IMR-90 (cell line): ENCODE measurements around the gene DVL2. TPM values are rescaled to one million over a fixed set of nuclear protein-coding genes. Genes with fewer than 3 reads are reported as not detected.

Experiments
- ATAC-seq: fragments of 200-7000 bp; cut with Tn5 transposase; 2 replicates; pipeline ENCODE4 v1.9.1; 2020; ENCODE audit warnings: low read depth, mild to moderate bottlenecking, moderate library complexity
- BruUV-seq: library from RNA; stranded (reverse); fragments of 400-500 nt; replicated peaks from 2 replicates; lab custom pipeline; 2021; lab: Mats Ljungman, UMichigan
- CTCF ChIA-PET: fragments of 300-600 bp; formaldehyde crosslinking; extraction: SDS; loops from one replicate; lab custom pipeline; 2021; ENCODE audit warnings: antibody characterized with exemption; lab: Yijun Ruan, JAX
- POLR2A ChIA-PET: fragments of 300-600 bp; sonication (Branson Sonifier 250); formaldehyde crosslinking; loops from one replicate; lab custom pipeline; 2022; ENCODE audit warnings: antibody characterized with exemption; ENCODE audit not compliant: unreplicated experiment; lab: Charles Lee
- DNase-seq: peaks from one replicate; pipeline ENCODE4 v3.0.0; 2013
- H2AFZ ChIP-seq: replicated peaks from 2 replicates; pipeline ENCODE3; 2013; ENCODE audit warnings: low read length, mild to moderate bottlenecking; ENCODE audit not compliant: poor library complexity
- H2AK5ac ChIP-seq: 2 replicates; pipeline ENCODE4 v1.6.1; 2013; ENCODE audit warnings: low read depth, low read length, inconsistent platforms
- H2AK9ac ChIP-seq: replicated peaks from 2 replicates; pipeline ENCODE3; 2013; ENCODE audit warnings: mild to moderate bottlenecking, low read depth, low read length, moderate library complexity; ENCODE audit not compliant: poor library complexity
- H2BK120ac ChIP-seq: 2 replicates; pipeline ENCODE4 v1.6.1; 2013; ENCODE audit warnings: low read depth, low read length, inconsistent platforms
- H2BK15ac ChIP-seq: 3 replicates; pipeline ENCODE4 v1.6.1; 2013; ENCODE audit warnings: low read depth, low read length, inconsistent platforms
- H2BK20ac ChIP-seq: 2 replicates; pipeline ENCODE4 v1.6.1; 2013; ENCODE audit warnings: low read depth, mild to moderate bottlenecking, inconsistent platforms, low read length, moderate library complexity
- H2BK5ac ChIP-seq: 2 replicates; pipeline ENCODE4 v1.6.1; 2013; ENCODE audit warnings: mild to moderate bottlenecking, low read depth, low read length, inconsistent platforms; ENCODE audit not compliant: poor library complexity, severe bottlenecking
- H3K14ac ChIP-seq: replicated peaks from 2 replicates; pipeline ENCODE4 v1.6.1; 2013; ENCODE audit warnings: low read depth, low read length, inconsistent platforms
- H3K18ac ChIP-seq: 2 replicates; pipeline ENCODE4 v1.6.1; 2013; ENCODE audit warnings: low read depth, low read length, control low read depth
- H3K23ac ChIP-seq: 2 replicates; pipeline ENCODE4 v1.6.1; 2013; ENCODE audit warnings: low read depth, low read length, inconsistent platforms
- H3K27ac ChIP-seq: 2 replicates; pipeline ENCODE4 v1.5.1; 2013; ENCODE audit warnings: mild to moderate bottlenecking, control low read depth, low read length; ENCODE audit not compliant: insufficient read depth
- H3K27me3 ChIP-seq: 2 replicates; pipeline ENCODE4 v1.6.1; 2013; ENCODE audit warnings: low read length; ENCODE audit not compliant: control insufficient read depth, insufficient read depth
- H3K36me3 ChIP-seq: 2 replicates; pipeline ENCODE4 v1.6.1; 2013; ENCODE audit warnings: low read length, mixed read lengths; ENCODE audit not compliant: control insufficient read depth, insufficient read depth
- H3K4ac ChIP-seq: 2 replicates; pipeline ENCODE4 v1.6.1; 2013; ENCODE audit warnings: low read depth, low read length, inconsistent platforms
- H3K4me1 ChIP-seq: 2 replicates; pipeline ENCODE4 v1.6.1; 2013; ENCODE audit warnings: low read length, mixed read lengths; ENCODE audit not compliant: control insufficient read depth, insufficient read depth
- H3K4me2 ChIP-seq: 2 replicates; pipeline ENCODE4 v1.6.1; 2013; ENCODE audit warnings: low read depth, mild to moderate bottlenecking, control low read depth, low read length, moderate library complexity
- H3K4me3 ChIP-seq: 2 replicates; pipeline ENCODE4 v1.5.1; 2013; ENCODE audit warnings: low read depth, mild to moderate bottlenecking, control low read depth, low read length, moderate library complexity; ENCODE audit not compliant: insufficient read depth
- H3K56ac ChIP-seq: 2 replicates; pipeline ENCODE4 v1.6.1; 2013; ENCODE audit warnings: low read length, inconsistent platforms; ENCODE audit not compliant: insufficient read depth; ENCODE audit errors: extremely low read depth
- H3K79me1 ChIP-seq, 2 experiments: 2 replicates each; pipeline ENCODE4 v1.6.1; 2013; ENCODE audit warnings: low read length in 2 of 2, inconsistent platforms in 1 of 2, low read depth in 1 of 2
- H3K9ac ChIP-seq: 2 replicates; pipeline ENCODE4 v1.6.1; 2013; ENCODE audit warnings: low read depth, low read length, control low read depth
- H3K9me1 ChIP-seq: 2 replicates; pipeline ENCODE4 v1.6.1; 2013; ENCODE audit warnings: low read length, inconsistent platforms; ENCODE audit not compliant: insufficient read depth
- H3K9me3 ChIP-seq: 2 replicates; pipeline ENCODE4 v1.6.1; 2013; ENCODE audit warnings: low read length; ENCODE audit not compliant: control insufficient read depth, insufficient read depth
- H4K20me1 ChIP-seq: 2 replicates; pipeline ENCODE4 v1.6.1; 2013; ENCODE audit warnings: low read length, inconsistent platforms; ENCODE audit not compliant: insufficient read depth
- H4K5ac ChIP-seq: 2 replicates; pipeline ENCODE4 v1.6.1; 2013; ENCODE audit warnings: mild to moderate bottlenecking, low read depth, low read length, control low read depth
- H4K8ac ChIP-seq, 2 experiments: 2 replicates each; pipeline ENCODE4 v1.6.1; 2013; ENCODE audit warnings: low read depth in 2 of 2, low read length in 2 of 2, control low read depth in 1 of 2, inconsistent platforms in 1 of 2
- H4K91ac ChIP-seq: 2 replicates; pipeline ENCODE4 v1.6.1; 2013; ENCODE audit warnings: low read depth, low read length, inconsistent platforms; ENCODE audit not compliant: insufficient read depth
- BHLHE40 ChIP-seq: fragments of 150-350 bp; IDR thresholded peaks from 2 replicates; pipeline ENCODE4 v1.6.1; 2016; ENCODE audit warnings: mild to moderate bottlenecking, low read depth, low read length
- CEBPB ChIP-seq: IDR thresholded peaks from 2 replicates; pipeline ENCODE4 v1.6.1; 2012; ENCODE audit warnings: low read depth, low read length, improper control_type of control experiment
- CHD1 ChIP-seq: IDR thresholded peaks from 2 replicates; pipeline ENCODE4 v1.6.1; 2012; ENCODE audit warnings: low read depth, low read length, improper control_type of control experiment
- FOS ChIP-seq: fragments of 150-350 bp; IDR thresholded peaks from 2 replicates; pipeline ENCODE4 v1.6.1; 2016; ENCODE audit warnings: low read depth, low read length
- MAFK ChIP-seq: IDR thresholded peaks from 2 replicates; pipeline ENCODE4 v1.6.1; 2012; ENCODE audit warnings: low read depth, low read length, improper control_type of control experiment
- MAZ ChIP-seq: IDR thresholded peaks from 2 replicates; pipeline ENCODE4 v1.6.1; 2012; ENCODE audit warnings: low read depth, mild to moderate bottlenecking, low read length, improper control_type of control experiment, moderate library complexity, borderline replicate concordance
- MXI1 ChIP-seq: IDR thresholded peaks from 2 replicates; pipeline ENCODE4 v1.6.1; 2012; ENCODE audit warnings: low read depth, mild to moderate bottlenecking, low read length, moderate library complexity, borderline replicate concordance
- NFE2L2 ChIP-seq: fragments of 150-350 bp; IDR thresholded peaks from 2 replicates; pipeline ENCODE4 v1.6.1; 2016; ENCODE audit warnings: low read depth, mild to moderate bottlenecking, low read length
- POLR2A ChIP-seq: IDR thresholded peaks from 2 replicates; pipeline ENCODE4 v1.6.1; 2012; ENCODE audit warnings: mild to moderate bottlenecking, low read depth, low read length
- RAD21 ChIP-seq: IDR thresholded peaks from 2 replicates; pipeline ENCODE4 v1.6.1; 2012; ENCODE audit warnings: low read length, improper control_type of control experiment
- RFX5 ChIP-seq: IDR thresholded peaks from 2 replicates; pipeline ENCODE4 v1.8.0; 2012; ENCODE audit warnings: low read depth, mild to moderate bottlenecking, low read length, moderate library complexity
- SMC3 ChIP-seq: fragments of 150-350 bp; IDR thresholded peaks from 2 replicates; pipeline ENCODE4 v1.6.1; 2016; ENCODE audit warnings: low read depth, mild to moderate bottlenecking, antibody characterized with exemption, low read length, moderate library complexity
- WGBS, 2 experiments: methylation state at CpG; one replicate each; pipeline versions ENCODE4 v1.1.5 to v1.1.7; 2013; ENCODE audit warnings: missing lambda C conversion rate in 2 of 2; ENCODE audit not compliant: insufficient read length in 1 of 2; ENCODE audit errors: extremely low coverage in 2 of 2; 5-methylcytosine and 5-hydroxymethylcytosine counted together
- dilution Hi-C: fragments of 300-500 bp; cut with HindIII; formaldehyde crosslinking; loops from one replicate; pipeline ENCODE4 v1.14.3; 2018; ENCODE audit warnings: low sequenced_read_pairs; ENCODE audit not compliant: unreplicated experiment
- in situ Hi-C: fragments of 300-500 bp; cut with MboI; formaldehyde crosslinking; loops from 3 replicates; pipeline ENCODE4 v1.14.3; 2019; ENCODE audit warnings: low sequenced_read_pairs, inconsistent platforms, mixed read lengths
- intact Hi-C: fragments of 100-400 bp; cut with micrococcal nuclease; formaldehyde crosslinking; loops from 2 replicates; pipeline ENCODE4 v1.10.0; 2022
- polyA plus RNA-seq, 3 experiments: library from polyadenylated mRNA; depleted of rRNA; stranded (reverse); fragments of >200 nt; gene quantifications; 2 replicates each; pipeline ENCODE4 v1.2.3, GENCODE V29; 2012; ENCODE audit warnings: low replicate concordance in 1 of 3
- total RNA-seq: library from RNA; depleted of rRNA; stranded (reverse); fragments of >200 nt; gene quantifications from 2 replicates; pipeline ENCODE4 v1.2.3, GENCODE V29; 2012
- TF ChIP-seq, protein P1 (sequence below): fragments of 150-350 bp; IDR thresholded peaks from 2 replicates; pipeline ENCODE4 v1.6.1; 2017; ENCODE audit warnings: mild to moderate bottlenecking, antibody characterized with exemption, low read length, low read depth
- TF ChIP-seq, protein P2 (sequence below): fragments of 150-350 bp; IDR thresholded peaks from 2 replicates; pipeline ENCODE4 v1.6.1; 2016; ENCODE audit warnings: low read depth, mild to moderate bottlenecking, low read length, moderate library complexity, borderline replicate concordance
- TF ChIP-seq, protein P3 (sequence below): conservative IDR thresholded peaks from 2 replicates; pipeline ENCODE4 v1.5.1; 2012; ENCODE audit warnings: mild to moderate bottlenecking, low read depth, low read length, improper control_type of control experiment

DVL2 gene
- total and polyA plus RNA-seq, 2 of the 4 experiments (the other 2 are of a cell fraction), result 11.8 to 21.3 TPM

DNA sequence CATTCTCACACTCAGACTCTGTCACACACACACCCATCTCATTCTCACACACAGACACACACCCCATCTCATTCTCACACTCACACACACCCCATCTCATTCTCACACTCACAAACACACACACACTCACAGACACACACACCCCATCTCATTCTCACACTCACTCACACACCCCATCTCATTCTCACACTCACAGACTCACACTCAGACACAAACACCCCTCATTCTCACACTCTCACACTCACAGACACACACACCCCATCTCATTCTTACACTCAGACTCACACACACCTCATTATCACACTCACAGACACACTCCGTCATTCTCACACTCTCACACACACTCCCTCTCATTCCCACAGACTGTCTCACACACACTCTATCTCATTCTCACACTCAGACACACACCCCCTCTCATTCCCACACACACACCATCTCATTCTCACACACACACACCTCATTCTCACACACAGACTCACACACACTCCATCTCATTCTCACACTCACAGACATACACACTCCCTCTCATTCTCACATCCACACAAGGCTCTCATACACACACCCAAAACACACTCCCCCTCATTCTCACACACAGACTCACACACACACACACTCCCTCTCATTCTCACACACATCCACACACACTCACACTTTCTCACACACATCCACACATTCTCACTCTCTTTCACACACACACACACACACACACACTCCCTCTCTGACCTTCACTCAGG is 58.0 kb downstream of the DVL2 start:
- Histone ChIP-seq H3K4ac (no peak overlapping the region), H4K8ac (no peak overlapping the region), H2BK15ac (no peak overlapping the region), H2BK5ac (peak overlapping the region; percentile 83), H4K20me1 (peaks cover 3% of the 10 kb centered on the region; the same call in 1 of the 2 replicates), H3K27ac (no peak overlapping the region), H3K36me3 (no peaks in the 10 kb centered on the region), H3K9me3 (no peaks in the 10 kb centered on the region), H2AK9ac (peak overlapping the region; percentile 37), H4K5ac (no peak overlapping the region), H3K4me2 (peak overlapping the region; percentile 0; the same call in 1 of the 2 replicates), H2AK5ac (peak overlapping the region; percentile 78), H3K4me1 (peaks cover 2% of the 10 kb centered on the region; the same call in 1 of the 2 replicates), H3K4me3 (no peak overlapping the region), H3K18ac (no peak overlapping the region), H2BK20ac (no peak overlapping the region), H4K91ac (no peak overlapping the region), H3K56ac (no peak overlapping the region), H3K9ac (0 out of 2 replicates have a peak overlapping the region, but pooled peaks have one; percentile 47), H3K14ac (peak overlapping the region; percentile 36; the same call in 1 of the 2 replicates), H2BK120ac (no peak overlapping the region), H3K27me3 (no peaks in the 10 kb centered on the region), H3K9me1 (peaks cover 13% of the 10 kb centered on the region; the same call in 1 of the 2 replicates), H3K79me1 (no peaks in the 10 kb centered on the region), H3K23ac (peak overlapping the region; percentile 72), H2AFZ (peak overlapping the region; percentile 58)
- CTCF ChIA-PET, result no interaction called here
- ATAC-seq (no peak), DNase-seq (no peak)
- POLR2A ChIA-PET, result no interaction called here
- dilution Hi-C loops, result no loop called here
- intact Hi-C loops, result loop anchor here (2.0 kb wide), 1 partner anchor 39 kb away; no protein-coding TSS in a partner anchor
- in situ Hi-C loops, result no loop called here
- 83% methylated on average over 1 of the region's 1 CpG; no CpG with 5 or more reads in 1 of the 2 experiments for WGBS, 2 experiments
- no TSS peak for BruUV-seq
- TF ChIP-seq, protein P1, sequence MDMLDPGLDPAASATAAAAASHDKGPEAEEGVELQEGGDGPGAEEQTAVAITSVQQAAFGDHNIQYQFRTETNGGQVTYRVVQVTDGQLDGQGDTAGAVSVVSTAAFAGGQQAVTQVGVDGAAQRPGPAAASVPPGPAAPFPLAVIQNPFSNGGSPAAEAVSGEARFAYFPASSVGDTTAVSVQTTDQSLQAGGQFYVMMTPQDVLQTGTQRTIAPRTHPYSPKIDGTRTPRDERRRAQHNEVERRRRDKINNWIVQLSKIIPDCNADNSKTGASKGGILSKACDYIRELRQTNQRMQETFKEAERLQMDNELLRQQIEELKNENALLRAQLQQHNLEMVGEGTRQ, result no peak
- TF ChIP-seq RFX5 (no peak), CHD1 (no peak), MXI1 (no peak), MAFK (no peak), POLR2A (no peak), NFE2L2 (no peak), RAD21 (no peak), CEBPB (no peak), SMC3 (no peak), MAZ (no peak), BHLHE40 (no peak), FOS (no peak)
- TF ChIP-seq, protein P2, sequence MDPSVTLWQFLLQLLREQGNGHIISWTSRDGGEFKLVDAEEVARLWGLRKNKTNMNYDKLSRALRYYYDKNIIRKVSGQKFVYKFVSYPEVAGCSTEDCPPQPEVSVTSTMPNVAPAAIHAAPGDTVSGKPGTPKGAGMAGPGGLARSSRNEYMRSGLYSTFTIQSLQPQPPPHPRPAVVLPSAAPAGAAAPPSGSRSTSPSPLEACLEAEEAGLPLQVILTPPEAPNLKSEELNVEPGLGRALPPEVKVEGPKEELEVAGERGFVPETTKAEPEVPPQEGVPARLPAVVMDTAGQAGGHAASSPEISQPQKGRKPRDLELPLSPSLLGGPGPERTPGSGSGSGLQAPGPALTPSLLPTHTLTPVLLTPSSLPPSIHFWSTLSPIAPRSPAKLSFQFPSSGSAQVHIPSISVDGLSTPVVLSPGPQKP, result no peak
- TF ChIP-seq, protein P3, sequence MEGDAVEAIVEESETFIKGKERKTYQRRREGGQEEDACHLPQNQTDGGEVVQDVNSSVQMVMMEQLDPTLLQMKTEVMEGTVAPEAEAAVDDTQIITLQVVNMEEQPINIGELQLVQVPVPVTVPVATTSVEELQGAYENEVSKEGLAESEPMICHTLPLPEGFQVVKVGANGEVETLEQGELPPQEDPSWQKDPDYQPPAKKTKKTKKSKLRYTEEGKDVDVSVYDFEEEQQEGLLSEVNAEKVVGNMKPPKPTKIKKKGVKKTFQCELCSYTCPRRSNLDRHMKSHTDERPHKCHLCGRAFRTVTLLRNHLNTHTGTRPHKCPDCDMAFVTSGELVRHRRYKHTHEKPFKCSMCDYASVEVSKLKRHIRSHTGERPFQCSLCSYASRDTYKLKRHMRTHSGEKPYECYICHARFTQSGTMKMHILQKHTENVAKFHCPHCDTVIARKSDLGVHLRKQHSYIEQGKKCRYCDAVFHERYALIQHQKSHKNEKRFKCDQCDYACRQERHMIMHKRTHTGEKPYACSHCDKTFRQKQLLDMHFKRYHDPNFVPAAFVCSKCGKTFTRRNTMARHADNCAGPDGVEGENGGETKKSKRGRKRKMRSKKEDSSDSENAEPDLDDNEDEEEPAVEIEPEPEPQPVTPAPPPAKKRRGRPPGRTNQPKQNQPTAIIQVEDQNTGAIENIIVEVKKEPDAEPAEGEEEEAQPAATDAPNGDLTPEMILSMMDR, result no peak
